COLO829 (cell line): ENCODE measurements around the gene MAPK9.

Experiments used
- DNase-seq: peaks from one replicate; pipeline ENCODE4 v3.0.0; 2012; ENCODE audit warnings: low spot score

The MAPK9 gene

DNA sequence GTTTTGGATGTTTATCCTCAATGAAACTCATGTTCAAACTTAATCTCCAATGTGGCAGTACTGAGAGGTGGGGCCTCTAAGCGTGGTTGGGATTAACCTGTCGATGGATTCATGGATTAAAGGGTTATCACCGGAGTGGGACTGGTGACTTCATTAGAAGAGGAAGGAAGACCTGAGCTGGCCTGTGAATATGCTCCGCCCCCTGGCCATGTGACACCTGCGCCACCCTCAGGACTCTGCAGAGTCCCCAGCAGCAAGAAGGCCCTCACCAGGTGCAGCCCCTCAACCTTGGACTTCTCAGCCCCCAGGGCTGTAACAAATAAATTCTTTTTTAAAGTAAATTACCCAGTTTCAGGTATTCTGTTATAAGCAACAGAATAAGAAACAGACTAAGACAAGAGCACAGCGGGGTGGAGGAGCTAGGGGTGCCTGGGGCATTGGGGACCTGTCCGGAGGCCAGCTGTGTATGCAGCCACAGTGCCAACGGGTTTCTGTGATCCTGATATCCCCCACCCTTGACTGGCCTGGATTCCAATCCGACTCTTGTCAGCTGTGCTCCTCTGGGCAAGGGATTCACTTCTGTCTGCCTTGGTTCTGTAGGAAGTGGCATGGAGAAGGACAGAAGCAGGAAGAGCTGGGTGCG lies 3.2 kb upstream of the MAPK9 start:
- DNase-seq: no peak

DNA sequence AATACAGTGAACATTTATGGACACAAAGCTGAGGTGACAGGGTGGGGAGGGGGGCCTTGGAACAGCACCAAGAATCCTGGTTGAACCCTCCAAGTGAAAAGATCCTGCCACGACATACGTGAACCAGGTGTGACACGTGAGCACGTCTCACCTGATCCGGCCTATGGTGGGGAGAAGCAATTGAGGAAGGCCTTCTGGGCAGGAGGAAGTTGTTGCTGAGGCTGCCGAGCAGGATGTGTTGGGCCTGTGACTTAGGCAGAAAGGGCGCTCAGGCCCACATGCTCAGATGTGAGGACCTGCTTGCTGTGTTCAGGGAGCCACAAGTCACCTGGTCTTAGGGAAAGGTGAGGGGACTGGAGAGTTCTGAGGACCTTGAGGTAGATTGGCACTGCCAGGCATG lies 2.5 kb upstream of the MAPK9 start:
- DNase-seq: no peak

- DNase-seq: no peak
Observed at GRCh38 chr5:180291234-180291940, 496 bp downstream of the MAPK9 start.

DNA sequence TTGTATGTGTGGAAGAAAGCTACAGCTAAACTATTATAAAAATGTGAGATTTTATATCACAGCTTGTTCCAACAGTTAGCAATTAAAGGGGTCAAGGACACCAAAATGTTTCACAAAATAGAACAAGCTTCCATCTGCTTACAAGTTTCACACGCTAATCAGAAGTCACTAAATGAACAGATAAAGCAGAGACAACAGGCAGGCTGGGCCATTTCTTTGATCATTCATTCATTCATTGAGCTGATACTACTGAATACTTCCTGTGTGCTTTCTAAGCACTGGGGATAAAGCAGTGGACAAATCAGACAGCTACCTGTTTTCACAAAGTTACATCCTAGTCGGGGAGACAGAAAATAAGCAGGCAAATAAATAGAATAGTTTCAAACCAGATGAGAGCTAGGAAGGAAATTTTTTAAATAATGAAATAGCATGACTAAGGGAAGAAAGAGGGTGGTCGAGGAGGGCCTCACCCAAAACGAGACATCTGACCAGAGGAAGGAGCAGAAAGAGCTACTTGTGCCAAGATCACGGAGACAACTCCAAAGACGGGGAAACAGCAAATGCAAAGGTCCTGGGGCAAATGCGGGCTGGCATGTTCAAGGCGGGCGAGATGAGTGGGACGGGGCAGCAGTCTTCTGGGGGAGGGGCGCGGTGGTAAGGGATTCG lies 1.2 kb downstream of the MAPK9 start:
- DNase-seq: no peak

DNA sequence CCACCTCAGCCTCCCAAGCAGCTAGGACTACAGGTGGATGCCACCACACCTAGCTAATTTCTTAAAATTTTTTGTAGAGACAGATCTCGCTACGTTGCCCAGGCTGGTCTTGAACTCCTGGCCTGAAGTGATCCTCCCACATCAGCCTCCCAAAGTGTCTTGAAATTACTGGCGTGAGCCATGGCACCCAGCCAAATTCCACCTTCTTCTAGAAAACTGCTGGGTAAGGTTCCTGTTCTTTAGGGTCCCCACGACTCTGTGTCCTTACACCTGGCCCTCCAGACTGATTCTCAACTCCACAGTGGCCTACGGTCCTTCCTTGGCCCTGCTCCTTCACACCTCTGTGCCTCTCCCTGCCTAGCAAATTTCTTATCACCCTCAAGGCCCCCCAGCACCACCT lies 1.9 kb downstream of the MAPK9 start:
- DNase-seq: no peak

- no peak for DNase-seq
Observed at GRCh38 chr5:180289433-180289832, 2.5 kb downstream of the MAPK9 start.

DNA sequence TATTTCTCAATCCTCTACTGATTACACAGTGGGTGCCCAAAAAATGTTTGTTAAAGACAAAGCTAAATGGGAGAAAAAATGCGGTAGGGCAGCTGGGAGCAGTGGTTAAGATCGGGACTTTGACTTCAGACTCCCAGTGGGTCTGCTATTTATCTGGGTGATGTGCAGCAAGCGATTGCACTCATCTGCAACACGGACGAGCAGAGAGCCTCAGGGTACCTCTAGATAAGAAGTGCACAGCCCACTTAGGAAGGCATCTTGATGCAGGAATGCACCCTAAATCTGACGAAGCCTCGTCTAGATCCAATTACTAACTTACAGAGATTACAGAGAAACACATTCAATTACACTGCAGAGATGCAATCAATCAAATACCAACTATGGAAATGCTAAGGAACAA lies 4.0 kb downstream of the MAPK9 start:
- no peak for DNase-seq

- no peak for DNase-seq
Observed at GRCh38 chr5:180287404-180287803, 4.5 kb downstream of the MAPK9 start.

- DNase-seq: no peak
Observed at GRCh38 chr5:180284149-180284548, 7.7 kb downstream of the MAPK9 start.

DNA sequence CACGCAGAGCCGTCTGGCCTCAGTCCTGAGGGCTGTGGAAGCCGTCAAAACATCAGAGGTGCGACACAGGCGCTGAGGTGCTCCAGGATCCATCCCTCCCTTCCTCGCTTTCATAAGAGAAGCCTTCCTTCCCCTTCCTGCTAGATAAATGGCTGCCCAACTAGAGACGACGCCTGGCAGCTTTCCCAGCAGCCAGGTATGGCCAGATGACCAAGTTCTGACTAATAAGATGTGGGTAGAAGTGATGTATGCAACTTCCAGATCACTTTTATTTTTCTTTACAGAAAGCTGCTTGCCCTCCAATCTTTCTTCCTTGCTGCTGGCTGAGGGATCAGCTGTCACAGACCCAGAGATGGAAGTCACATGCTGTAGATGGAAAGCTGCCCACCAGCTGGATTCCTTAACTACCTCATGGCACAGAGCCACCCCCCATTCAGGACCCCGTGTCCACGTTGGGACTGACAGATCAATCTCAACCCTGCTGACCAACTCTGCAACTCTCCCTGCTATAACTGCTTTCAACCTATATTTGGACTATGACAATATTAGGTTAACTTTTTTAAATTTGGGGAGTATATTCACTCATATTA lies 8.8 kb downstream of the MAPK9 start:
- DNase-seq: no peak

GRCh38 chr5:180282281-180282680 lies 9.6 kb downstream of the MAPK9 start:
- no peak for DNase-seq

GRCh38 chr5:180281706-180282105 lies 10.2 kb downstream of the MAPK9 start:
- DNase-seq: no peak

DNA sequence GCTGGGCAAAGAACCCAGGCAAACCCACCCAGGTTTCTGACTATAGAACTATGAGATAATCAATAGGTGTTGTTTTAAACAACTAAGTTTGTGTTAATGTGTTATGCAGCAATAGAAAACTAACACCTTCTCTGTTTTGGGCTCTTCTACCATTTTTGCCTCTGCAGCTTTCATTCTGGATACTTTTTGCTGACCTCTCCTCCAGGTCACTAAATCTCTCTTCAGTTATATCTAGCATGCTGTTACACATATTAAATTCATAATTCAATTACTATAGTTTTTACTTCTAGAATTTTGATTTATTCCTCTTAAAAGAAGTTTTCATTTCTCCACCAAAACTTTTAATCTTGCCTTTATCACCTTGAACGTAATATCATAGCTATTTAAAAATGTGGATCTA lies 17.2 kb downstream of the MAPK9 start:
- DNase-seq: no peak

DNA sequence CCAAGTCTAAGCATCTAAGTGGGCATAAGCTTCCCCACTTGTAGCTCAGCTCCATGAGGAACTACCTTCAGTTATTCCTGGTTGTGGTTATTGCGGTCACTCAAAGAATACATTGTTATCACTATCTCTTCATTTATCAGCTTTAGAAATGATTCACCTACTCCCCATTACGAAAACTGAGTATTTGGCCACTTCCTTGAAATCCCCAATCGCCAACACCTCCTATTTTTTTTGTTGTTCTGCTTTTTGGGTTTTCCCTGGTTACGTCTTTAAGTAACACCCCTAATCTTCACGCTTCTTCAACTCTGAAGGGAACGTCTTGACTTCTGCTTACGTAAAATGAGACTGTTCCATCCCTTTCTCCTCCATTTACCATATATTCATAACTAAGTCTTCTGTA lies 20.7 kb downstream of the MAPK9 start:
- no peak for DNase-seq

GRCh38 chr5:180259260-180259611 lies 32.6 kb downstream of the MAPK9 start:
- no peak for DNase-seq

- DNase-seq: no peak
Observed at GRCh38 chr5:180253036-180253824, 38.7 kb downstream of the MAPK9 start.

DNA sequence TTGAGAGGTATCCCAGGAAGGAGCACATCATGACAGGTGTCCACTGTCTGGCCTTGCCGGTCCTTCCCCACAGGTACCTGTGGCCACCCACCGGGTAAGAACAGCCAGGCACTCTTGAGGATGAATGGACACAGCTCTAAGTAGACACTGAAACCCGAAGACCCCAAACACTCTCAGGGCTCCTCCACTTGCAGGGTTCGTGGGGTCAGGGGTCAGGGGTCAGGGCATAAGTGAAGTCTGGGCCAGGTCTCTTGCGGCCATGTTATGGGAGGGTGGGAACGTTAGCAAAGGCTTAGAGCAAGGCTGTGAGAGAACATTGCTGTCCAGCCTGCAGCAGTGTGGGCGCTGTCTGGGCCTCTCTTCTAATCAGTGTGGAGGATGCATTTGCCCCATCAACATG lies 40.0 kb downstream of the MAPK9 start:
- DNase-seq: no peak

- DNase-seq: no peak
Observed at GRCh38 chr5:180251141-180251540, 40.7 kb downstream of the MAPK9 start.

- DNase-seq: no peak
Observed at GRCh38 chr5:180250329-180250728, 41.6 kb downstream of the MAPK9 start.

- DNase-seq: no peak
Observed at GRCh38 chr5:180241600-180241999, 50.3 kb downstream of the MAPK9 start.

DNA sequence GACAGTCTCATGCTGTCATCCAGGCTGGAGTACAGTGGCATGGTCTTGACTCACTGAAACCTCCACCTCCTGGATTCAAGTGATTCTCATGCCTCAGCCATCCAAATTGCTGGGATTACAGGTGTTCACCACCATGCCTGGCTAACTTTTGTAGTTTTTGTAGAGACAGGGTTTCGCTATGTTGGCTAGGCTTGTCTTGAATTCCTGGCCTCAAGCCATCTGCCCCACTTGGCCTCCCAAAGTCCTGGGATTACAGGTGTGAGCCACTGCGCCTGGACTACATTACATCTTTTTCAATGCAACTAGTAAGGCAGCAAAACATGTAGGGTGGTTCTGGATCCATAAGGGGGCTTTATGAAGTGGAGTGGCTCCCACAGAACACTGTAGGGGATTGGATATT lies 53.3 kb downstream of the MAPK9 start:
- DNase-seq: no peak

GRCh38 chr5:180235846-180236245 lies 56.0 kb downstream of the MAPK9 start:
- no peak for DNase-seq
